Measurements from ENCODE around the gene FGFR4. TPM values are rescaled to one million over a fixed set of nuclear protein-coding genes. Genes with fewer than 3 reads are reported as not detected.

The FGFR4 gene
- polyA plus RNA-seq, 1 donor (not counting 4 experiments of a cell fraction or from before 2014, with no cell fraction given): 0.62 TPM

DNA sequence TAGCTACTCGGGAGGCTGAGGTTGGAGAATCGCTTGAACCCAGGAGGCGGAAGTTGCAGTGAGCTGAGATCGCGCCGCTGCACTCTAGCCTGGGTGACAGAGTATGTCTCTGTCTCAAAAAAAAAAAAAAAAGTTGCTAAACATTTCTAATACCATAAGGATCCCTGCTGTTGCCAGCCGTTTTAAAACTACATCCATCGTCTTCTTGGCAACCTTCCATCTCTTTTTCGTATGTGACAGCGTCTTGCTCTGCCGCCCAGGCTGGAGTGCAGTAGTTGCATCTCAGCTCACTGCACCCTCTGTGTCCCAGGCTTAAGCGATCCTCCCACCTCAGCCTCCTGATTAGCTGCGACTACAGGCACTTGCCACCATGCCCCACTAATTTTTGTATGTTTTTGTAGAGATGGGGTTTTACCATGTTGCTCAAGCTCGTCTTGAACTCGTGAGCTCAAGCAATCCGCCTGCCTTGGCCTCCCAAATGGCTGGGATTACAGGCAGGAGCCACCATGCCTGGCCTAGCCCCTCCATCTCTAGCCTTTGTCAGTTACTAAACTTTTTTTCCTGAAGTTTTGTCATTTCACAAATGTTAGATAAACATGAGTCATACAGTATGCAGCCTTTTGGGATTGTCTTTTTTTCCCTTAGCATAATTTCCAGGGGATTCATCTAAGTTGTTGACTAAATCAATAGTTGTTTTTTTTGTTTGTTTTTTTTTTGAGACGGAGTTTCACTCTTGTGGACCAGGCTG, 60.4 kb downstream of the FGFR4 start:
- Histone ChIP-seq H3K9me1 (ENCODE audit: control insufficient read depth, extremely low read depth, insufficient read depth, low read length) (no peaks in the 10 kb centered on the region), H3K9ac (ENCODE audit: control insufficient read depth, extremely low read depth, insufficient read depth, low read length) (no peak overlapping the region), H3K36me3 (ENCODE audit: control insufficient read depth in 2 of 2, extremely low read depth in 1 of 2, insufficient read depth in 2 of 2, low read length in 2 of 2) (peaks cover 0 to 2% of the 10 kb centered on the region in 2 experiments), H3K4me1 (ENCODE audit: control insufficient read depth, extremely low read depth, insufficient read depth, low read length) (no peaks in the 10 kb centered on the region), H2AFZ (ENCODE audit: control insufficient read depth, low read length) (no peak overlapping the region), H4K20me1 (ENCODE audit: control insufficient read depth, extremely low read depth, insufficient read depth, low read length) (no peaks in the 10 kb centered on the region), H3K4me3 (ENCODE audit: control insufficient read depth in 2 of 3, extremely low read depth in 1 of 3, insufficient read depth in 2 of 3, low read depth in 1 of 3, low read length in 3 of 3) (no peak overlapping the region), H3K27ac (ENCODE audit: control insufficient read depth, insufficient read depth, low read length) (no peak overlapping the region), H3K79me2 (ENCODE audit: control insufficient read depth, insufficient read depth, low read length) (peaks cover 73% of the 10 kb centered on the region), H3K9me3 (ENCODE audit: control insufficient read depth, low read depth, low read length) (no peaks in the 10 kb centered on the region), H3K4me2 (ENCODE audit: control insufficient read depth, extremely low read depth, insufficient read depth, low read depth, low read length) (no peak overlapping the region), H3K27me3 (ENCODE audit: control insufficient read depth, extremely low read depth, insufficient read depth, low read length) (no peaks in the 10 kb centered on the region)
- dilution Hi-C loops (cut with MboI; ENCODE audit: extremely low pct_ligation_motif_present, low sequenced_read_pairs): no loop called here
- no peak for TF ChIP-seq EZH2 (IDR thresholded peaks at IDR 0.05; ENCODE audit: low read length)
- TF ChIP-seq, protein P1, sequence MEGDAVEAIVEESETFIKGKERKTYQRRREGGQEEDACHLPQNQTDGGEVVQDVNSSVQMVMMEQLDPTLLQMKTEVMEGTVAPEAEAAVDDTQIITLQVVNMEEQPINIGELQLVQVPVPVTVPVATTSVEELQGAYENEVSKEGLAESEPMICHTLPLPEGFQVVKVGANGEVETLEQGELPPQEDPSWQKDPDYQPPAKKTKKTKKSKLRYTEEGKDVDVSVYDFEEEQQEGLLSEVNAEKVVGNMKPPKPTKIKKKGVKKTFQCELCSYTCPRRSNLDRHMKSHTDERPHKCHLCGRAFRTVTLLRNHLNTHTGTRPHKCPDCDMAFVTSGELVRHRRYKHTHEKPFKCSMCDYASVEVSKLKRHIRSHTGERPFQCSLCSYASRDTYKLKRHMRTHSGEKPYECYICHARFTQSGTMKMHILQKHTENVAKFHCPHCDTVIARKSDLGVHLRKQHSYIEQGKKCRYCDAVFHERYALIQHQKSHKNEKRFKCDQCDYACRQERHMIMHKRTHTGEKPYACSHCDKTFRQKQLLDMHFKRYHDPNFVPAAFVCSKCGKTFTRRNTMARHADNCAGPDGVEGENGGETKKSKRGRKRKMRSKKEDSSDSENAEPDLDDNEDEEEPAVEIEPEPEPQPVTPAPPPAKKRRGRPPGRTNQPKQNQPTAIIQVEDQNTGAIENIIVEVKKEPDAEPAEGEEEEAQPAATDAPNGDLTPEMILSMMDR (optimal IDR thresholded peaks at IDR 0.05 in 1 of 3, IDR thresholded peaks at IDR 0.05 in 1 of 3, conservative IDR thresholded peaks at IDR 0.05 in 1 of 3; ENCODE audit: extremely low read depth in 1 of 3, insufficient read depth in 2 of 3, low read length in 3 of 3): no peak
- FAIRE-seq (no peak), DNase-seq (ENCODE audit: low read depth, low spot score) (no peak)

Other genes with a start within 250 kb of the FGFR4 start
- gene HK3, start 187.6 kb upstream of the FGFR4 start, polyA plus RNA-seq: not detected in 3 replicates
- gene UIMC1, start 80.1 kb upstream of the FGFR4 start, polyA plus RNA-seq: 15.7 to 29.0 TPM (median 22.5 TPM) in 3 replicates
- gene ZNF346, start 64.2 kb upstream of the FGFR4 start, polyA plus RNA-seq: 9.0 to 12.7 TPM (median 9.5 TPM) in 3 replicates
- 8.6 to 14.0 TPM (median 13.6 TPM) in 3 replicates for gene NSD1, start 46.9 kb downstream of the FGFR4 start, polyA plus RNA-seq
- 20.0 to 40.1 TPM (median 22.4 TPM) in 3 replicates for gene RAB24, start 216.8 kb downstream of the FGFR4 start, polyA plus RNA-seq
- gene PRELID1, start 216.9 kb downstream of the FGFR4 start, polyA plus RNA-seq: 245 to 280 TPM (median 248 TPM) in 3 replicates
- 0.69 to 1.2 TPM (median 0.97 TPM) in 3 replicates for gene MXD3, start 225.0 kb downstream of the FGFR4 start, polyA plus RNA-seq